Suppressor macrophage (primary cell): ENCODE data around the gene SYNC.
"Not testable (repeated sequence)": the region's sequence is repeated elsewhere in the genome, so short reads cannot be mapped to it uniquely, and the experiment has no call there.

Source experiments
- DNase-seq, 4 experiments: peaks; one replicate each; pipeline ENCODE4 v3.0.0-alpha.2; 2020 to 2022

SYNC gene

DNA sequence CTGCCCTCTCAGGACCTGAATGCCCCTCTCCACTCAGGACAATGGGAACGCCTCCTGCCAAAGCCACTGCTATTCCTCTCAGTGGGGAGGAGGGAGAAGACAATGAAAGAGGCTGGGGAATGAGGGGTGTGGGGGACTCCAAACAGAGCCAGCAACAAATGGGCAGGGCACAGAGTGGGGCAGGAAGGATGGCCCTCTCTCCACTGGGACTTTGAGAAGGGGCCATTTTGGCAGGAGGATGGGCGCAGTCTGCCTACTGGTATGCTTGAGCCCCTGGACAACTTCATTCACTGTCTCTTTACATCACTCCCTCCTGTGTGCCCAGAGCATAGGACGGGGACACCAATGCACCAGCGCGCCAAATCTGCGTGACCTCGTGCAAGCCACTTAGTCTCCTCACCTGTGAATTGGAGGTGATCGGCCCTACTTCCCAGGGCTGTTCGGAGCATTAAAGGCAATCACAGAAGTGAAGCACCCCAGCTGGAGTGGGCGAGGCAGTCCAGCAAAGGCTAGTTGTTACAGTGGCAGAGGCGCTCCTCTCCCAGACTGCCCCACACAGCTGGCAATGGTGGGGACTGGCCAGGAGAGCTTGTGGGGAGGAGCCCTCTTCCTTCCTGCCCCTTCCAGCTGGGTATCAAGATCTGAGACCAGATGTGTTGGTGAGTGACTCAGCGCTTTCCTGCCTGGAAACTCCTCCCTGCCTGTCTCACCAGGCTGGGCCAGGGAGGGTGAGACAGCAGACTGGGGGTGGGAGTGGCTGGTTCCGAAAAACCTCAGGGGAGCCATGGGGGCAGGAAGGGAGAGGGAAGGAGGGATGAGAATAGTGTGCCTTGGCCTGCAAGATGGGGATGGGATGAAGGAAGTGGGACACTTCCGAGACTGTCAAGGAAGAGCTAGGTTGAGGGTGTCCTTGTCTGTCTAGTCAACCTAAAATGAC lies 22.4 kb upstream of the SYNC start:
- peak; percentile 35 to 70 (median 58) for DNase-seq

GRCh38 chr1:32719681-32720275 lies 17.2 kb upstream of the SYNC start:
- no peak for DNase-seq

GRCh38 chr1:32718527-32718926 lies 16.0 kb upstream of the SYNC start:
- no peak for DNase-seq

DNA sequence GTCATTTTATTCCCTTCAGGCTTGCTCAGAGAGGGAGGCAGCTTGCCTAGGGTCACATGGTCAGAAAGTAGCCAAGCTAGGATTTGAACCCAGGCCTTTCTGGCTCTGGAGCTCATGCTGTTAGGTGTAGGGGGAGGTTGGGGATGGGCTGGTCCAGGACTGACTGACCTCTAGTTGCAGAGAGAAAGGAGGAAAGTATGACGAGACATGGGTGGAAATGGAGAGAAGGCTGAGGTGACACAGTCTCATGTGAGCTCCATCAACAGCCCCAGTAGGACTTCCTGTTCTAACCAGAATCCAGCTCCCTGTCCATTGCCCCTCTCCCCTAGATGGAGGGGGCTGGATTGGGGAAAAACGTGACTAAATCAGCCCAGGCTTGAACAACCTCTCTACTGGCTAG lies 15.5 kb upstream of the SYNC start:
- DNase-seq = peak in 3 of 4 experiments; percentile 26 to 41 (median 39)

GRCh38 chr1:32717503-32717902 lies 14.9 kb upstream of the SYNC start:
- no peak for DNase-seq

- peak in 1 of 4 experiments; percentile 44 for DNase-seq
These were observed 14.0 kb upstream of the SYNC start for GRCh38 chr1:32716312-32717148.

DNA sequence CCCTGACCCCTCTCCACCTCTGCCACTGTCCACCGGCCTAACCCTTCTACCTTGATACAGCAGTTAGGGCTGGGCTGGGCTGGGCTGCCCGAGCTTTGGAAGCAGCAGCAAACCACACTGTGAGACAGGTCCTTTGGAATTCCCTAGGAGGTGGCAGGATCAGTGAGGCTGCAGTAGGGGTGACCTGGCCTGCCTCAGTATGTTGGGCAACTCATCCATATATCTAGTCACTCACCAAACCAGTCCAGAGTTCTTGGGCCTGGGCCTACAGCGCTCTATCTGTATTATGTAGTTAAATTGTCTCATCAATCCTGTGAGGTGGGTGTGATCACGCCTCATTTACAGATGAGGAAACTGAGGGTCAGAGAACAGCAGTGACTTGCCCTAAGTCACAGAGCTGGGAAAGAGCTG lies 13.3 kb upstream of the SYNC start:
- no peak for DNase-seq

DNA sequence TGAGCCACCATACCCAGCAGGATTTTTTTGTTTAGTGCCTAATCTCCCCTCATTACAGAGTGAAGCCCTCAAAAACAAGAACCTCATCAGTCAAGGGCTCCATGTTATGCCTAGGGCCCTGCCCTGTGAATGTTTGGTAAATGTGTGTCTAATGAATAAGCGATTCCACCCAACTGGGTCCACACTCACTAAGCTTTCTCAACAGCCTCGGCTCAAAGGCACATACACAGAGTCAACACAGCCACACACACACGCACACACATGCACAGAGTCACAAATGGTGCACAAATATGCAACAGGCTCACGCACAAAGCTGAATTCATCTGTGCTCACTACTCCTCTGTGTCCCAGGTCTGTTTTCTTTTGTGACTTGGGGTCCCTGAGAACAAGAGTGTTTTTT lies 11.7 kb upstream of the SYNC start:
- no peak for DNase-seq

GRCh38 chr1:32713081-32713480 lies 10.5 kb upstream of the SYNC start:
- DNase-seq = no peak

DNA sequence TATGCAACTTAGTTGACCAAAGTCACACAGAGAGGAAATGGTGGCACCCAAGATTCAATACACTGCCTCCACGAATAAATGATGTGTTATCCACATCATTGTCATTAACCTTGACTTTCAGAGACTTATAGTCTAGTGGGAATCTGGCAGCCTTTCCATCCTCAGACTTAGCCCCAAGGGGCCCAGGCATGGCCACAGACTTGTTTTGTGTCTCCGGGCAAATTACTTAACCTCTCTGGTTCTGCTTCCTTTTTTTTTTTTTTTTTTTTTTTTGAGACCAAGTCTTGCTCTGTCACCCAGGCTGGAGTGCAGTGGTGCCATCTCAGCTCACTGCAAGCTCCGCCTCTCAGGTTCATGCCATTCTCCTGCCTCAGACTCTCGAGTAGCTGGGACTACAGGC lies 8.7 kb upstream of the SYNC start:
- DNase-seq = peak; percentile 30 to 64 (median 58)

DNA sequence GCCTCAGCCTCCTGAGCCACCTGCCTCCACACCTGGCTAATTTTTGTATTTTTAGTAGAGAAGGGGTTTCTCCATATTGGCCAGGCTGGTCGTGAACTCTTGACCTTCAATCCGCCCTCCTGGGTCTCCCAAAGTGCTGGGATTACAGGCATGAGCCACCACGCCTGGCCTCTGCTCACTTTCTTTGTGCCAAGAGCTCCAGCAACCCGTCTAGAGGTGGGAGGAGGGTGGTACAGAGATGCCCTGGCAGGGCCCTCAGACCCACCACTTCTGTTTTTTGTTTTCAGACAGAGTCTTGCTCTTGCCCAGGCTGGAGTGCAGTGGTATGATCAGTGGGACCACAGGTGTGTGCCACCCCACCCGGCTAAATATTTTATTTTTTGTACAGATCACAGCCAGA lies 6.9 kb upstream of the SYNC start:
- no peak for DNase-seq

DNA sequence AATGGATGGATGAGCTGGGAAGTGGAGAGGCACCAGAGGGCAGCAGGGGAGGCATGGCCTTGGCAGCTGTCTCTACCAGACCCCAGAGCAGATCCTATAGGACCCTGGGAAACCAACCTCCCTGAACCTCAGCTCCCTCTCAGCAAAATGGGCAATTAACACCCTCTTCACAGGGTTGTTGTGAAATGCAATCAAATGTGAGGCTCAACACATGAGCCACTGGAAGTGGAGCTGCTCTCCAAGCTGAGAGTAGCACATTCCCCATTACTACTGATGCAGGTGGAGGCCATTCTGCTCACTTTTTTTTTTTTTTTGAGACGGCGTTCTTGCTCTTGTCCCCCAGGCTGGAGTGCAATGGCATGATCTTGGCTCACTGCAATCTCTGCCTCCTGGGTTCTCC lies 6.5 kb upstream of the SYNC start:
- no peak for DNase-seq

DNA sequence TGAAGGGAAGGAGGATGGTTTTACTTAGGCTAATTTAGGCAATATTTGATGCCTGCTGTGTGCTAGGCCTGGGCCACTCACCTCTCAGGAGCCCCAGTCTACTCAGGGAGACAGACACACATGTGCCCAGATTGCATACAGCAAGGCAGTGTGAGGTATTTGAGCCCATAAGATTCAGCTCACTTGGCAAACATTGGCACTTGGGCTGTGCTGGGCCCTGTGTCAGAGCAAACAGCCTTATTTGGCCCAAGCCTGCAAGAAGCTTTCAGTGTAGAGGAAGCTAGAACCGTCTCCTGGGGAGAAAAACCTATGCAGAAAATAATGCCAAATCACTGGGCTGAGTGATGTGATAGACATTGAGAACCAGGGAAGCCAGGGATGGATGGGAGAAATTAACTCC lies 3.9 kb upstream of the SYNC start:
- DNase-seq = no peak

- no peak for DNase-seq
These were observed 2.9 kb upstream of the SYNC start for GRCh38 chr1:32705516-32705915.

DNA sequence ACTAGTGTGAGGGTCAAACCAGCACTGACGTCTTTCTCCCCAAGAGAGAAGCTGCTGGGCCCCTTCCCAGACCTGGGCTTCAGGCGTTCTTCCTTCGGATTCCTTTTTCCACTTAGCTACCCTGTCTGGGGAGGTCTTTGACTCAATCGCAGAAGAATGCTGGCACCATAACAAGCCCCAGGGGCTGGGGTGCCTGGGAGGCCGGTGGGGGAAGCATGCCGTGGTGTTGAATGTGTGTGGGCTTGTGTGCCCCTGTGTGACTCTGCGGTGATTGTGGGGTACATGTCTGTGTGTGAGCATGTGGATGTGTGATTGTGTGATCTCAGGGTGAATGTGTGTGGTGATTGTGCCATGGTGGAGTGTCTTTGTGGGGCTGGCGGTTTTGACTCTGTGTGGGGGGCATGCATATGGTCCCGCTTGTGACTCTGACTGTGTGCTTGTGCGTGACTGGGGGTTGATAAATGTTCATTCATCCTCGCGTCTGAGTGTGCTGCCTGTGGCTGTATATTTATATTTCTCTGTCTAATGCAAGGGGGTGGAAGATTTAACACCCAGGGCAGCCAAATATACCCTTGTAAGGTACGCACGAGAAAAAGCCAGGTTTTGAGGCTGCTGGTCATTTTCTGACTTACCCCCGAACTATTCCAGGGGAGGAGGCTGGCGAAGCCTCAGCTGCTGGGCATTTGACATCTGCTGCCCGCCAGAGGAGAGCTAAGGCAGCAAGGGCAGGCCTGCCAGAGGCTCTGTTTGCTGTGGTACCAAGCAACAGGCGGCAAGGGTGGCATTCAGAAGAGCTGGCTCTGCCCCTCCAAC lies 1.1 kb upstream of the SYNC start:
- no peak for DNase-seq

DNA sequence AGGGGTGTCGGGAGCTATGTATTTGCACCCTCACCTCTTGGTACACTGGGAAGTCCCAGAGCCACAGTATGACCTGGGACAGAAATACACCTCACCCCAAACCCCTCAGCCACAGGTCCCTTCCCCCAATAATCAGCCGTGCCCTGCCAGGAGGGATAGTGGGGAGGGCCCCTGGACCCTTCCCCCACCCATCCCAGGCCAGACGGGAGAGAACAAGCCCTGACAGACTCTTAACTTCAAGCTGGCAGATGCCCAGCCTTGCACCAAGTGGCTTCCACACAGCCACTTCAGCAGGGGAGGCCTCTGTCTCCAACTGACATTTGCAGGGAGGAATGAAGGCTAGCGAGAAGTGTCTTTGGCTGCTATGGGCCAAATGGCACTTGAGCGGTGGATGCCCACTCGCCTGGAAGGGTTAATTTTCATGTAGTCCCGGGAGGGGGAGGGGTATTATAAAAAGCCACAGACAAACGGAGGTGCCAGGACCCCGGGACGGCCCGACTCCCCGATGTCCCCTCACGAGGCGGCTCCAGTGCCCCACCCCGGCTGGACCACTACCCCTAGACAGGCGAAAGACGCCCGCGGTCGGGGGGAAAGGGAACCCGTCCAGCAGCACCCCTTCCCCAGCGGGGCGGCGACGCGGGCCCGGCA lies 495 bp downstream of the SYNC start:
- no peak for DNase-seq

- DNase-seq = no peak
These were observed 1.1 kb downstream of the SYNC start for GRCh38 chr1:32701421-32701911.

DNA sequence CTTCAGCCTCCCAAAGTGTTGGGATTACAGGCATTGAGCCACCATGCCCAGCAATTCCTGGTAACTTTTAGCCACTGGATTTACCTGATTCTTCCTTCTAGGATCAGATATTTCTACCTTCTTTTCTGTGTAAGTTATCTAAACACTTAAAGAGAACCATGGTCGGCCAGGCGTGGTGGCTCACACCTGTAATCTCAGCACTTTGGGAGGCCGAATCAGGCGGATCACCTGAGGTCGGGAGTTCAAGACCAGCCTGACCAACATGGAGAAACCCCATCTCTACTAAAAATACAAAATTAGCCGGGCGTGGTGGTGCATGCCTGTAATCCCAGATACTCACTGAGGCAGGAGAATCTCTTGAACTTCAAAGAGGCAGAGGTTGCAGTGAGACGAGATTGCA lies 5.6 kb downstream of the SYNC start:
- not testable (repeated sequence) for DNase-seq

GRCh38 chr1:32696041-32696440 lies 6.5 kb downstream of the SYNC start:
- no peak for DNase-seq

DNA sequence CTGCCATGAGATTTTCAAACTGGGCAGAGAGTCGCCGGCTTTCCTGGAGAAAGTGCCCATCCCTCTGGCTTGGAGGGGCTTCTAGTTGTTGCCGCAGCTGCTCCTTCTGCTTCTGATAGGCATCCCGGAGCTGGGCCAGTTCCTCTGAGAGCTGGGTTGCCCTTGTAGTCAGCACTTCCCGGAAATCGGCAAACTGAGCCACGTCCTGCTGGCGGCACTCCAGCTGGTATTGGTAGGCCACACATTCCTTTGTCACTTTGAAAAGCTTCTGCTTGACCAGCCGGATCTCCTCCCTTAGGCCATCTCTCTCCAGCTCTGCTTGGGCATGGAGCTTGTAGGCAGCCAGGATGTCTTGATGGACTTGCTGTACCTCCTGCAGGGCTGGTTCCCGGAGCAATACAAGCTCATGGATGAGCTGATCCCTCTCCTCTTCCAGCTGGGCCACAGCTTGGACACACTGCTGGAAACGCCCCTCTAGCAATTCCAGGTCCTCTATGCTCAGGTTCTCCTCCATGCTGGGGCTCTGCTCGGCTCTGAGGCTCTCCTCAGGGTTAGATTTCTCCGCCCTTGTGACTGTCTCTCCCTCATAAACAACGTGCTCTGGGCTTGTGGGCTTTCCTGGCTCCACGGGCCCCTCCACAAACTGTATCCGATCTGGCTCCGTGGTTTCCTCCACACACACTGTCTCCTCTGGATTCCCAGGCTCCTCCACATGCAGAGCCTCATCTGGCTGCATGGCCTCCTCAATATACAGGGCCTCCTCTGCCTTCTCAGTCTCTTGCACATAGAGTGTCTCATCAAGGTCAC lies 7.3 kb downstream of the SYNC start:
- peak in 3 of 4 experiments; percentile 37 to 78 (median 46) for DNase-seq
